Endothelial cell of umbilical vein (primary cell): ENCODE data around the gene FURIN. TPM values are rescaled to one million over a fixed set of nuclear protein-coding genes. Genes with fewer than 3 reads are reported as not detected.
"Not testable (repeated sequence)": the region's sequence is repeated elsewhere in the genome, so short reads cannot be mapped to it uniquely, and the experiment has no call there.

Experiments
- BruUV-seq: library from RNA; stranded (reverse); fragments of 400-500 nt; replicated peaks from 2 replicates; lab custom pipeline; 2021; lab: Mats Ljungman, UMichigan
- CTCF ChIA-PET: fragments of 300-600, 350-600 bp; sonication (Branson Sonifier 250); formaldehyde crosslinking; loops from one replicate; lab custom pipeline; 2021; ENCODE audit warnings: antibody characterized with exemption, inconsistent platforms; lab: Charles Lee
- POLR2A ChIA-PET: fragments of 300-600, 350-600 bp; sonication (Branson Sonifier 250); formaldehyde crosslinking; loops from one replicate; lab custom pipeline; 2021; ENCODE audit warnings: antibody characterized with exemption, inconsistent platforms; lab: Charles Lee
- DNase-seq: peaks from one replicate; pipeline ENCODE4 v3.0.0-alpha.2; 2011; ENCODE audit warnings: low read depth, low spot score
- FAIRE-seq: peaks from 2 replicates; lab custom pipeline; 2011; peaks lifted over from hg19 to GRCh38; lab: Jason Lieb, UNC
- H2AFZ ChIP-seq: 2 replicates; pipeline ENCODE4 v1.6.0; 2012; ENCODE audit warnings: low read depth, low read length, control low read depth, inconsistent platforms
- H3K27ac ChIP-seq: 2 replicates; pipeline ENCODE4 v1.5.1; 2011; ENCODE audit warnings: low read depth, mild to moderate bottlenecking, control low read depth, low read length, moderate library complexity; ENCODE audit not compliant: insufficient read depth
- H3K27me3 ChIP-seq, 2 experiments: 2 replicates each; pipeline versions ENCODE4 v1.6.0 to v1.6.1; 2011; ENCODE audit warnings: low read length in 2 of 2, mixed read lengths in 1 of 2; ENCODE audit not compliant: control insufficient read depth in 2 of 2, insufficient read depth in 2 of 2
- H3K36me3 ChIP-seq, 2 experiments: 2 replicates in 1 of 2; 3 replicates in 1 of 2; pipeline ENCODE4 v1.5.1; 2011; ENCODE audit warnings: low read length in 2 of 2, mild to moderate bottlenecking in 1 of 2, moderate library complexity in 1 of 2; ENCODE audit not compliant: control insufficient read depth in 2 of 2, insufficient read depth in 2 of 2; ENCODE audit errors: extremely low read depth in 1 of 2
- H3K4me1 ChIP-seq: 3 replicates; pipeline ENCODE4 v1.5.1; 2011; ENCODE audit warnings: mild to moderate bottlenecking, low read length; ENCODE audit not compliant: control insufficient read depth, insufficient read depth; ENCODE audit errors: extremely low read depth
- H3K4me2 ChIP-seq: 2 replicates; pipeline ENCODE4 v1.6.1; 2011; ENCODE audit warnings: low read length, control low read depth, mixed read lengths; ENCODE audit not compliant: insufficient read depth
- H3K4me3 ChIP-seq, 3 experiments: fragments of 200-600 bp in 1 of 3; sonication (generic), shearing (Covaris generic) in 1 of 3; replicated peaks in 1 of 3; 2 replicates each; pipeline ENCODE4 v1.5.1; 2011 to 2016; ENCODE audit warnings: control low read depth in 3 of 3, low read length in 3 of 3, mild to moderate bottlenecking in 2 of 3, inconsistent platforms in 1 of 3, low read depth in 1 of 3, moderate library complexity in 1 of 3; ENCODE audit not compliant: insufficient read depth in 1 of 3
- H3K79me2 ChIP-seq: 2 replicates; pipeline ENCODE4 v1.6.0; 2012; ENCODE audit warnings: low read length, inconsistent platforms; ENCODE audit not compliant: control insufficient read depth, insufficient read depth
- H3K9ac ChIP-seq: replicated peaks from 2 replicates; pipeline ENCODE3; 2011; ENCODE audit warnings: low read length, control low read depth; ENCODE audit not compliant: insufficient read depth; ENCODE audit errors: extremely low read depth
- H3K9me1 ChIP-seq: replicated peaks from 3 replicates; pipeline ENCODE4 v1.6.0; 2011; ENCODE audit warnings: mild to moderate bottlenecking, low read length; ENCODE audit not compliant: control insufficient read depth, insufficient read depth; ENCODE audit errors: extremely low read depth
- H3K9me3 ChIP-seq: replicated peaks from 2 replicates; pipeline ENCODE4 v1.5.1; 2012; ENCODE audit warnings: low read length, inconsistent platforms; ENCODE audit not compliant: control insufficient read depth, insufficient read depth
- H4K20me1 ChIP-seq: replicated peaks from 2 replicates; pipeline ENCODE3; 2011; ENCODE audit warnings: mild to moderate bottlenecking, low read length; ENCODE audit not compliant: control insufficient read depth, insufficient read depth; ENCODE audit errors: extremely low read depth
- EZH2 ChIP-seq: IDR thresholded peaks from 2 replicates; pipeline ENCODE4 v1.6.1; 2012; ENCODE audit warnings: borderline replicate concordance, low read depth, mild to moderate bottlenecking, moderate library complexity, low read length, inconsistent platforms; ENCODE audit not compliant: severe bottlenecking
- FOS ChIP-seq: IDR thresholded peaks from 2 replicates; pipeline ENCODE4 v1.6.1; 2011; ENCODE audit warnings: mild to moderate bottlenecking, low read length, moderate library complexity, borderline replicate concordance; ENCODE audit not compliant: insufficient read depth
- GATA2 ChIP-seq: IDR thresholded peaks from 2 replicates; pipeline ENCODE4 v1.7.0; 2011; ENCODE audit warnings: low read depth, mild to moderate bottlenecking, moderate library complexity, mixed read lengths, low read length; ENCODE audit not compliant: insufficient read length, insufficient read depth
- JUN ChIP-seq: IDR thresholded peaks from 2 replicates; pipeline ENCODE4 v1.6.1; 2011; ENCODE audit warnings: borderline replicate concordance, low read depth; ENCODE audit not compliant: insufficient read length, insufficient read depth
- MYC ChIP-seq: IDR thresholded peaks from one replicate; pipeline ENCODE4 v1.6.1; 2011; ENCODE audit warnings: mild to moderate bottlenecking, low read depth, low read length
- POLR2A ChIP-seq: IDR thresholded peaks from 2 replicates; pipeline ENCODE4 v1.6.1; 2012; ENCODE audit warnings: low read depth, mild to moderate bottlenecking, control low read depth, low read length
- POLR2AphosphoS5 ChIP-seq: IDR thresholded peaks from 2 replicates; pipeline ENCODE4 v1.6.1; 2012; ENCODE audit warnings: low read depth, mild to moderate bottlenecking, control low read depth, low read length, moderate library complexity; ENCODE audit not compliant: insufficient read depth
- dilution Hi-C: fragments of 300-500 bp; cut with MboI; formaldehyde crosslinking; loops from one replicate; pipeline ENCODE4 v1.15.0; 2019; ENCODE audit warnings: low sequenced_read_pairs; ENCODE audit not compliant: extremely low pct_ligation_motif_present
- intact Hi-C: fragments of 100-400 bp; cut with micrococcal nuclease; formaldehyde crosslinking; loops from one replicate; pipeline ENCODE4 v1.10.0; 2022
- polyA plus RNA-seq, 4 experiments: library from polyadenylated mRNA; depleted of rRNA in 3 of 4; stranded (reverse) in 3 of 4; unstranded in 1 of 4; fragments of >200 nt; gene quantifications; 2 replicates each; pipeline versions ENCODE4 v1.2.1 to v1.2.3, GENCODE V29; 2011 to 2012; ENCODE audit warnings: missing spikeins in 1 of 4
- total RNA-seq: library from RNA; stranded (reverse); gene quantifications from 2 replicates; pipeline ENCODE4 v1.2.3, GENCODE V29; 2021
- TF ChIP-seq, protein P1 (sequence below), 2 donors: IDR thresholded peaks; 1 replicate in 1 of 2; 2 replicates in 1 of 2; pipeline ENCODE4 v1.5.1; 2011; ENCODE audit warnings: low read length in 2 of 2, mild to moderate bottlenecking in 2 of 2, moderate library complexity in 2 of 2, control low read depth in 1 of 2, inconsistent platforms in 1 of 2, low read depth in 1 of 2; ENCODE audit not compliant: insufficient read depth in 1 of 2; ENCODE audit errors: extremely low read depth in 1 of 2
- TF ChIP-seq, protein P2 (sequence below): IDR thresholded peaks from 2 replicates; pipeline ENCODE4 v1.6.1; 2011; ENCODE audit not compliant: insufficient read depth, insufficient read length

The FURIN gene
- total and polyA plus RNA-seq, 2 donors (not counting 3 experiments of a cell fraction or from before 2014, with no cell fraction given) = 77.4 to 131 TPM

DNA sequence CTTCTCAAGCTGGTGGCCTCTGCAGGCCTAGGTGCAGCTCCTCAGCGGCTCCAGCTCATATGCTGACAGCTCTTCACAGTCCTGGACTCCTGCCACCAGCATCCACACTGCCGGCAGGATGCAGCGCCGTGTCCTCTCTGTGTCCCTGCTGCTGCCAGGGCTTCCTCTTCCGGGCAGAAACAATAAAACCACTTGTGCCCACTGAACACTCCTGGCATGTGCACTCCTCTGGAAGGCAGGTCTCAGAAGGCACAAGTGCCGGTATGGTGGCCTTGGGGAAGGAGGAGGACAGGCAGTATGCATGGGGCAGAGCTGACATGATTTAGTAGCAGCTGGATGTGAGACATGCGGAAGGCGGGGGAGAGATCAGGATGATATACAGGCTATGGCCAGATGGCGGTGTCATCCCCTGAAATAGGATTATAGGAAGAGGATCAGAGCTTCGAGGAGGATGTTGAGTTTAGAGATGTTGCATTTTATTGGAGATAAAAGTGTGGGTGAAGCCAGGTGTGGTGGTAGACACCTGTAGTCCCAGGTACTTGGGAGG, 27.3 kb downstream of the FURIN start:
- Histone ChIP-seq H3K79me2 (no peaks in the 10 kb centered on the region), H3K4me3 (no peak overlapping the region), H3K4me2 (no peak overlapping the region), H3K36me3 (peaks cover 11 to 37% of the 10 kb centered on the region in 2 experiments), H3K27ac (no peak overlapping the region), H3K9me3 (no peaks in the 10 kb centered on the region), H3K27me3 (no peaks in the 10 kb centered on the region), H3K9ac (no peak overlapping the region), H2AFZ (no peak overlapping the region), H3K4me1 (no peaks in the 10 kb centered on the region), H4K20me1 (no peaks in the 10 kb centered on the region), H3K9me1 (no peaks in the 10 kb centered on the region)
- CTCF ChIA-PET = interaction anchor here (1.0 to 3.7 kb wide), 4 partner anchors 9 to 248 kb away, joined by 3 to 18 read pairs (median 6); partner anchors contain the start of genes HDDC3 and UNC45A
- POLR2A ChIA-PET = no interaction called here
- dilution Hi-C loops (no loop called here), intact Hi-C loops (no loop called here)
- no TSS peak for BruUV-seq
- no peak for DNase-seq
- TF ChIP-seq MYC (no peak), EZH2 (no peak), GATA2 (no peak), FOS (no peak), JUN (no peak), POLR2AphosphoS5 (no peak), POLR2A (no peak)
- TF ChIP-seq, protein P1, sequence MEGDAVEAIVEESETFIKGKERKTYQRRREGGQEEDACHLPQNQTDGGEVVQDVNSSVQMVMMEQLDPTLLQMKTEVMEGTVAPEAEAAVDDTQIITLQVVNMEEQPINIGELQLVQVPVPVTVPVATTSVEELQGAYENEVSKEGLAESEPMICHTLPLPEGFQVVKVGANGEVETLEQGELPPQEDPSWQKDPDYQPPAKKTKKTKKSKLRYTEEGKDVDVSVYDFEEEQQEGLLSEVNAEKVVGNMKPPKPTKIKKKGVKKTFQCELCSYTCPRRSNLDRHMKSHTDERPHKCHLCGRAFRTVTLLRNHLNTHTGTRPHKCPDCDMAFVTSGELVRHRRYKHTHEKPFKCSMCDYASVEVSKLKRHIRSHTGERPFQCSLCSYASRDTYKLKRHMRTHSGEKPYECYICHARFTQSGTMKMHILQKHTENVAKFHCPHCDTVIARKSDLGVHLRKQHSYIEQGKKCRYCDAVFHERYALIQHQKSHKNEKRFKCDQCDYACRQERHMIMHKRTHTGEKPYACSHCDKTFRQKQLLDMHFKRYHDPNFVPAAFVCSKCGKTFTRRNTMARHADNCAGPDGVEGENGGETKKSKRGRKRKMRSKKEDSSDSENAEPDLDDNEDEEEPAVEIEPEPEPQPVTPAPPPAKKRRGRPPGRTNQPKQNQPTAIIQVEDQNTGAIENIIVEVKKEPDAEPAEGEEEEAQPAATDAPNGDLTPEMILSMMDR (IDR thresholded peaks at IDR 0.05; ENCODE audit: extremely low read depth in 1 of 2, insufficient read depth in 1 of 2, low read depth in 1 of 2, low read length in 2 of 2) = no peak
- TF ChIP-seq, protein P2, sequence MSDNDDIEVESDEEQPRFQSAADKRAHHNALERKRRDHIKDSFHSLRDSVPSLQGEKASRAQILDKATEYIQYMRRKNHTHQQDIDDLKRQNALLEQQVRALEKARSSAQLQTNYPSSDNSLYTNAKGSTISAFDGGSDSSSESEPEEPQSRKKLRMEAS = no peak
- FAIRE-seq = no peak

DNA sequence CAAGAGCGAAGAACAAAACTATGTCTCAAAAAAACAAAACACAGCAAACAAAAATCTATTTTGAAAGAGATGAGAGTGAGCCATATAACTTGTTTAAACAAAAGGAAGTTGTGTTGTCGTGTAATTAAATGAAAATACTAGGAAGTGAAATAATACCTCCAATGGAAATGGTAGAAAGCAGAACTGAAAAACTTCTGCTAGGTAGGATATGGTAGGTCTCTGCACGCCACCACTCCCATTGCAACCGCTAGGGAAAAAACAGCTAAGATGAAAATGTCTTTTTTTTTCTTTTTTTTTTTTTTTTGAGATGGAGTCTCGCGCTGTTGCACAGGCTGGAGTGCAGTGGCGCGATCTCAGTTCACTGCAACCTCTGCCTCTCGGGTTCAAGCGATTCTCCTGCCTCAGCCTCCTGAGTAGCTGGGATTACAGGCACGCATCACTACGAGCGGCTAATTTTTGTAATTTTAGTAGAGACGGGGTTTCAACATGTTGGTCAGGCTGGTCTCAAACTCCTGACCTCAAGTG, 28.8 kb downstream of the FURIN start:
- FAIRE-seq, H3K27ac ChIP-seq, H3K9me3 ChIP-seq, H3K9ac ChIP-seq, H3K4me1 ChIP-seq, H4K20me1 ChIP-seq, H3K27me3 ChIP-seq, H2AFZ ChIP-seq, intact Hi-C loops, H3K79me2 ChIP-seq, H3K4me3 ChIP-seq, POLR2A ChIA-PET, DNase-seq, BruUV-seq, H3K9me1 ChIP-seq, dilution Hi-C loops, H3K4me2 ChIP-seq: not testable (repeated sequence)
- H3K36me3 ChIP-seq = peaks cover 7 to 24% of the 10 kb centered on the region in 2 experiments
- CTCF ChIA-PET = interaction anchor here (0.6 to 3.7 kb wide), 4 partner anchors 11 to 249 kb away, joined by 3 to 18 read pairs (median 5); partner anchors contain the start of gene HDDC3
